ENCODE data around the gene LCN1. TPM values are rescaled to one million over a fixed set of nuclear protein-coding genes. Genes with fewer than 3 reads are reported as not detected.
A peak's percentile ranks its signal among the peaks of the same experiment; 100 is the strongest.

LCN1 gene
- total RNA-seq, 1 donor from 2014 or later, result not detected

- DNase-seq (ENCODE audit: low read depth, low spot score), result no peak
Observed at GRCh38 chr9:135488527-135488926, 32.7 kb upstream of the LCN1 start.

GRCh38 chr9:135489188-135489906 lies 31.9 kb upstream of the LCN1 start:
- DNase-seq (ENCODE audit: low read depth, low spot score), result no peak

GRCh38 chr9:135490166-135490870 lies 30.9 kb upstream of the LCN1 start:
- DNase-seq (ENCODE audit: low read depth, low spot score), result no peak

GRCh38 chr9:135490980-135491464 lies 30.2 kb upstream of the LCN1 start:
- no peak for DNase-seq (ENCODE audit: low read depth, low spot score)

GRCh38 chr9:135491764-135492163 lies 29.5 kb upstream of the LCN1 start:
- DNase-seq (ENCODE audit: low read depth, low spot score), result no peak

GRCh38 chr9:135492886-135493669 lies 28.2 kb upstream of the LCN1 start:
- no peak for DNase-seq (ENCODE audit: low read depth, low spot score)

- no peak for DNase-seq (ENCODE audit: low read depth, low spot score)
Observed at GRCh38 chr9:135494791-135495559, 26.3 kb upstream of the LCN1 start.

- no peak for DNase-seq (ENCODE audit: low read depth, low spot score)
Observed at GRCh38 chr9:135498381-135499126, 22.7 kb upstream of the LCN1 start.

GRCh38 chr9:135499326-135500070 lies 21.7 kb upstream of the LCN1 start:
- DNase-seq (ENCODE audit: low read depth, low spot score), result peak; percentile 63

GRCh38 chr9:135500071-135500524 lies 21.1 kb upstream of the LCN1 start:
- no peak for DNase-seq (ENCODE audit: low read depth, low spot score)

GRCh38 chr9:135500525-135501260 lies 20.5 kb upstream of the LCN1 start, which contains the start of gene MRPS2:
TSS of gene MRPS2 (plus strand) at chr9:135500682. CDS start at chr9:135500711, 29 bp downstream.
- peak; percentile 58 for DNase-seq (ENCODE audit: low read depth, low spot score)

GRCh38 chr9:135501261-135502167 lies 19.7 kb upstream of the LCN1 start:
- DNase-seq (ENCODE audit: low read depth, low spot score), result no peak

GRCh38 chr9:135502168-135502872 lies 18.9 kb upstream of the LCN1 start:
- no peak for DNase-seq (ENCODE audit: low read depth, low spot score)

- DNase-seq (ENCODE audit: low read depth, low spot score), result no peak
Observed at GRCh38 chr9:135502873-135503321, 18.3 kb upstream of the LCN1 start.

- no peak for DNase-seq (ENCODE audit: low read depth, low spot score)
Observed at GRCh38 chr9:135503371-135504261, 17.6 kb upstream of the LCN1 start.
